Right cardiac atrium (tissue), 5 donors: ENCODE data around the gene MAGI2. TPM values are rescaled to one million over a fixed set of nuclear protein-coding genes. Genes with fewer than 3 reads are reported as not detected.
"Not testable (repeated sequence)": the region's sequence is repeated elsewhere in the genome, so short reads cannot be mapped to it uniquely, and the experiment has no call there.

Experiments used
- ATAC-seq, 2 donors: fragments of 200-7000 bp; cut with Tn5 transposase; one replicate each; pipeline versions ENCODE4 v1.8.0 to v1.9.1; 2020; ENCODE audit warnings: moderate library complexity in 2 of 2, mild to moderate bottlenecking in 1 of 2
- DNase-seq, 3 donors: peaks; one replicate each; pipeline ENCODE4 v3.0.0-alpha.2; 2020
- H3K27ac ChIP-seq: one replicate; pipeline ENCODE4 v1.5.1; 2013; ENCODE audit warnings: mild to moderate bottlenecking, low read length, control low read depth, moderate library complexity
- H3K27me3 ChIP-seq: one replicate; pipeline ENCODE4 v1.6.1; 2013; ENCODE audit not compliant: control insufficient read depth, insufficient read depth
- H3K4me1 ChIP-seq: one replicate; pipeline ENCODE4 v1.6.1; 2013; ENCODE audit warnings: low read length; ENCODE audit not compliant: control insufficient read depth, insufficient read depth
- H3K4me3 ChIP-seq: one replicate; pipeline ENCODE4 v1.5.1; 2013; ENCODE audit warnings: low read length, control low read depth
- H3K9me3 ChIP-seq: one replicate; pipeline ENCODE4 v1.6.1; 2013; ENCODE audit warnings: low read length; ENCODE audit not compliant: control insufficient read depth
- WGBS: extraction: QIAGEN DNeasy Blood & Tissue Kit; methylation state at CpG from one replicate; pipeline ENCODE4 v1.1.7; 2013; 5-methylcytosine and 5-hydroxymethylcytosine counted together
- intact Hi-C, 4 donors: fragments of 100-400 bp; cut with DNase I; formaldehyde crosslinking; loops; one replicate each; pipeline versions ENCODE4 v1.11.0 to v1.14.0; 2022 to 2023
- polyA plus RNA-seq: library from polyadenylated mRNA; stranded (reverse); fragments of 200-250 nt; gene quantifications from one replicate; pipeline ENCODE4 v1.2.3, GENCODE V29; 2013
- total RNA-seq, 4 donors: library from RNA; stranded (reverse); fragmentation: NEBNext Ultra II Directional; extraction: Animal tissue kit (Norgen Biotek cat#: 25700); gene quantifications; one replicate each; pipeline ENCODE4 v1.2.1, GENCODE V29; 2021
- donor health status: healthy with polysubstance abuse.
- donor health status: DM: no; HTN: yes; CAD: no.
- donor health status: DM: no; HTN: no; CAD: no.
- donor health status: DM: no; HTN: yes; CAD: no; lungs with severe emphysema.
- donor health status: DM: yes; HTN: yes; CAD: no.

The MAGI2 gene
- total and polyA plus RNA-seq, 5 donors: 3.2 to 9.9 (median 7.9) TPM

DNA sequence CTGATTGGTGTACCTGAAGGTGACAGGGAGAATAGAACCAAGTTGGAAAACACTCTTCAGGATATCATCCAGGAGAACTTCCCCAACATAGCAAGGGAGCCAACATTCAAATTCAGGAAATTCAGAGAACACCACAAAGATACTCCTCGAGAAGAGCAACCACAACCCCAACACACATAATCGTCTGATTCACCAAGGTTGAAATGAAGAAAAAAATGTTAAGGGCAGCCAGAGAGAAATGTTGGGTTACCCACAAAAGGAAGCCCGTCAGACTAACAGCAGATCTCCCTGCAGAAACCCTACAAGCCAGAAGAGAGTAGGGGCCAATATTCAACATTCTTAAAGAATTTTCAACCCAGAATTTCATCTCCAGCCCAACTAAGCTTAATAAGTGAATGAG is 1164.0 kb downstream of the MAGI2 start:
- intact Hi-C loops, H3K4me1 ChIP-seq, H3K4me3 ChIP-seq, DNase-seq, H3K27me3 ChIP-seq, H3K9me3 ChIP-seq, ATAC-seq, H3K27ac ChIP-seq: not testable (repeated sequence)
- WGBS: 82% methylated on average over 3 of the region's 3 CpGs

DNA sequence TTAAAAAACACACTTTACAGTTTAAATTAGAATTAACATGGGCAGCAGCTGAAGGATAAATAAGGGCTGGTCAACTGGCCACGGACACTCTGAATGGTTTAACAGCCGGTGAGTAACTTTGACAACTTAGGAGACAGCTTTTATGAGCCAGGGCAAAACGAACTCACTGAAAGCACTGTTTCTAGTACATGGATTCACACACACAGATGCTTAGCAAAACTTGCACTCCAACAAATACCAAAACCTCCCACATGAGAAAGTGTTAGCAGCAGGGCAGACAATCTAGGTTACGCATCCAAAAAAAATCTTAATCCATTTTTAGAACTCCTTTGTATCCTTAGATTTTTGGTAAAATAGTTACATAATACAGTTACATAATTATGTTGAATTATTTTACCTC is 1168.5 kb downstream of the MAGI2 start:
- DNase-seq (no peak), ATAC-seq (no peak)
- no peaks in the 10 kb centered on the region for H3K9me3 ChIP-seq
- no peaks in the 10 kb centered on the region for H3K27me3 ChIP-seq
- no peaks in the 10 kb centered on the region for H3K4me1 ChIP-seq
- intact Hi-C loops: no loop called here
- 25% methylated on average over 4 of the region's 4 CpGs for WGBS
- no peak overlapping the region for H3K4me3 ChIP-seq
- H3K27ac ChIP-seq: no peak overlapping the region

DNA sequence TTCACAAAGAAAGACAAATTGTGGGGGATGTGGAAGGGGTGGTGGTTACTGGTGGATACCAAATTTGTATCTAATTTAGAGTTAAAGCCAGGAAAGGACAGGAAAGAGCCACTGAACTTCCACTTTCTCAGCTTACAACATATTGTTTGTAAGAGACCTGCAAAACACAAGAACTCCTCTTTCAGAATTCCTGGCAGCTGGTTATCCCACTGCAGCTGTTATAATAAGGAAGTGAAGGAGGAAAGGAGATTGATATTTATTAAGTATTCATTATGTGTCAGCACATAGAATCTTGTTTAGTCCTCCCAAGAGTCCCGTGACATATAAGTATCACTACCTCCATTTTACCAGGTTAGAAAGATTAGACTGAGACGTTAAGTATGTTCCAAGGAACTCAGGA is 1173.2 kb downstream of the MAGI2 start:
- H3K27me3 ChIP-seq: no peaks in the 10 kb centered on the region
- no peaks in the 10 kb centered on the region for H3K4me1 ChIP-seq
- intact Hi-C loops: no loop called here
- ATAC-seq (no peak), DNase-seq (no peak)
- 59% methylated on average over 2 of the region's 2 CpGs for WGBS
- H3K9me3 ChIP-seq: no peaks in the 10 kb centered on the region
- no peak overlapping the region for H3K27ac ChIP-seq
- H3K4me3 ChIP-seq: no peak overlapping the region

DNA sequence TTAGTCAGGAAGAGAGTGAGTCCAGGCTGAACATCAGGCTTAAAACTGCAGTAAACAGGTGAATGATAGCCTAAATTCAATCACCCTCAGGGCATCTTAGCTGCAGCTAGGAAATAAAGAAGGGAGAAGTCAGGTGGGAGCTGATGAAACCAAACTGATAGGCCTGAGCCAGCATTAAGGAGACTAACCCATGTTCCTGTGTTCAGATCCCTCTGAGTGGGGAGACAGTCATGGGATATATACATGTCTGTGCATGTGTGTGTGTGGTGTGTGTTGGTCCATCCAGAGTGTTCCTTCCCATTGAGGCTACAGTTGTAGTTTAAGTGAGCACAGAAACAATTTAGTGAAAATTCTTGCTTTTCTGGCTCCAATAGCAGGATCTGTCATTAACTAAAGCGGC is 1174.0 kb downstream of the MAGI2 start:
- no peak overlapping the region for H3K4me3 ChIP-seq
- no peak for DNase-seq
- intact Hi-C loops: no loop called here
- WGBS: 97% methylated on average over 1 of the region's 1 CpG
- ATAC-seq: no peak
- no peaks in the 10 kb centered on the region for H3K9me3 ChIP-seq
- no peaks in the 10 kb centered on the region for H3K4me1 ChIP-seq
- H3K27me3 ChIP-seq: no peaks in the 10 kb centered on the region
- no peak overlapping the region for H3K27ac ChIP-seq

- ATAC-seq (no peak), DNase-seq (no peak)
- Histone ChIP-seq H3K27ac (no peak overlapping the region), H3K27me3 (no peaks in the 10 kb centered on the region), H3K4me1 (no peaks in the 10 kb centered on the region), H3K4me3 (no peak overlapping the region), H3K9me3 (no peaks in the 10 kb centered on the region)
- WGBS: 71% methylated on average over 4 of the region's 4 CpGs
- intact Hi-C loops: no loop called here
Observed at GRCh38 chr7:78279032-78279431, 1174.4 kb downstream of the MAGI2 start.

- DNase-seq: no peak
- WGBS: 90% methylated on average over 1 of the region's 1 CpG
- no peak for ATAC-seq
- H3K27ac ChIP-seq: no peak overlapping the region
- intact Hi-C loops: no loop called here
- no peaks in the 10 kb centered on the region for H3K9me3 ChIP-seq
- H3K27me3 ChIP-seq: no peaks in the 10 kb centered on the region
- no peaks in the 10 kb centered on the region for H3K4me1 ChIP-seq
- no peak overlapping the region for H3K4me3 ChIP-seq
Observed at GRCh38 chr7:78267141-78267540, 1186.3 kb downstream of the MAGI2 start.

- 85% methylated on average over 4 of the region's 4 CpGs for WGBS
- Histone ChIP-seq H3K27ac (no peak overlapping the region), H3K9me3 (no peaks in the 10 kb centered on the region), H3K4me1 (no peaks in the 10 kb centered on the region), H3K27me3 (no peaks in the 10 kb centered on the region), H3K4me3 (no peak overlapping the region)
- intact Hi-C loops: no loop called here
- DNase-seq (no peak), ATAC-seq (no peak)
Observed at GRCh38 chr7:78265486-78265885, 1188.0 kb downstream of the MAGI2 start.

DNA sequence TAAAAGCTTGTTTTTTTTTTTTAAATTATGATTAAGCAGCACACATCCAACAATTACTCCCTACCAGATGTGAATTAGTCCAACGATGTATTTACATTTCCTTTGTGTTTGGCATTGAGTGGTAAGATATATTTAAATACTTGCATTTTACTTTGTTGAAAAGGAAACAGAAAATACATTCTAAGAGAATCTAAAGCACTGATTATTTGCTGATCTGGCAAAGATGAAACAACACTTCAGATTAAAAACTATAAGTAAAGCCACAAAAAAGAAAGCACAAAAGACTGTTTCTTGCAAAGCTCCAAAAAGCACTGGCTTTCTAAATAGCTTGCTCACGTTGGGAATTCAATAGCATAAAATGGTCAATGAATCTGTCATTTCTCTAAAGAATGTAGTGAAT is 1188.4 kb downstream of the MAGI2 start:
- ATAC-seq: no peak
- 61% methylated on average over 2 of the region's 2 CpGs for WGBS
- H3K4me3 ChIP-seq: no peak overlapping the region
- DNase-seq: no peak
- no peaks in the 10 kb centered on the region for H3K27me3 ChIP-seq
- intact Hi-C loops: no loop called here
- no peaks in the 10 kb centered on the region for H3K9me3 ChIP-seq
- no peaks in the 10 kb centered on the region for H3K4me1 ChIP-seq
- no peak overlapping the region for H3K27ac ChIP-seq

GRCh38 chr7:78264105-78264504 is 1189.4 kb downstream of the MAGI2 start:
- no peak overlapping the region for H3K27ac ChIP-seq
- 83% methylated on average over 1 of the region's 1 CpG for WGBS
- no peaks in the 10 kb centered on the region for H3K9me3 ChIP-seq
- no peak overlapping the region for H3K4me3 ChIP-seq
- H3K4me1 ChIP-seq: no peaks in the 10 kb centered on the region
- H3K27me3 ChIP-seq: no peaks in the 10 kb centered on the region
- DNase-seq: no peak
- intact Hi-C loops: no loop called here
- no peak for ATAC-seq

DNA sequence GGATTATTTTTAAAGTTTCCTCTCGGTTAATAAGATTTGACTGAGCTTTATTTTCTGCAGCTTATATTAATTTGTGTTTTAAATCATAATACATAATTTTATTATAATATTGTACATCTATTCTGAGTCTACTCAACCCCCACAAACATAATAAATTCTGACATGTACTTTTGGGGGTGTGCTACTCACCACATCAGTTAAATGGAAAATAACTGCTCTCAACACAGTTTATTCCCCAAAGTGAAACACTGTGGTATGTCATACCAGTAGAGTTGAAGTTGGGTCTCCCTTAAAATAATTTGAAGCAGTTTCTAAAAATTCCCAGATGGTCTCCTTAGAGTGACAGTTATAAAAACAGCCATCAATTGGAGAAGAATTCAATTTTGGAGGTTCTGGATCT is 1191.7 kb downstream of the MAGI2 start:
- intact Hi-C loops: no loop called here
- Histone ChIP-seq H3K9me3 (no peaks in the 10 kb centered on the region), H3K27ac (no peak overlapping the region), H3K4me1 (no peaks in the 10 kb centered on the region), H3K4me3 (no peak overlapping the region), H3K27me3 (no peaks in the 10 kb centered on the region)
- no peak for DNase-seq
- WGBS: 88% methylated on average over 1 of the region's 1 CpG
- no peak for ATAC-seq

- Histone ChIP-seq H3K27me3 (no peaks in the 10 kb centered on the region), H3K9me3 (no peaks in the 10 kb centered on the region), H3K4me1 (no peaks in the 10 kb centered on the region), H3K27ac (no peak overlapping the region), H3K4me3 (no peak overlapping the region)
- intact Hi-C loops: no loop called here
- 78% methylated on average over 2 of the region's 2 CpGs for WGBS
- no peak for DNase-seq
- no peak for ATAC-seq
Observed at GRCh38 chr7:78261302-78261701, 1192.2 kb downstream of the MAGI2 start.

GRCh38 chr7:78260826-78261225 is 1192.6 kb downstream of the MAGI2 start:
- Histone ChIP-seq H3K27ac (no peak overlapping the region), H3K9me3 (no peaks in the 10 kb centered on the region)
- 75% methylated on average over 1 of the region's 1 CpG for WGBS

More at GRCh38 chr7:78260826-78261225, 1192.6 kb downstream of the MAGI2 start:
- DNase-seq (no peak), ATAC-seq (no peak)
- Histone ChIP-seq H3K27me3 (no peaks in the 10 kb centered on the region), H3K4me1 (no peaks in the 10 kb centered on the region), H3K4me3 (no peak overlapping the region)
- intact Hi-C loops: no loop called here
